GM21528 (cell line): ENCODE results near the gene DLAT.
"Not testable (repeated sequence)": the region's sequence is repeated elsewhere in the genome, so short reads cannot be mapped to it uniquely, and the experiment has no call there.

Source experiments
- ATAC-seq: cut with Tn5 transposase; IDR thresholded peaks from one replicate; pipeline ENCODE4 v1.9.1; 2021; ENCODE audit warnings: mild to moderate bottlenecking, moderate library complexity; ENCODE audit not compliant: unreplicated experiment, low FRiP score

DLAT gene

GRCh38 chr11:112024773-112025678, at the start of gene DLAT:
TSS of gene DLAT (plus strand) at chr11:112025408. CDS start at chr11:112025473, 65 bp downstream.
- peak; percentile 87 for ATAC-seq

- ATAC-seq = no peak
These were observed 49.0 kb upstream of the DLAT start for GRCh38 chr11:111976119-111976766.

- no peak for ATAC-seq
These were observed 48.5 kb upstream of the DLAT start for GRCh38 chr11:111976767-111977145.

GRCh38 chr11:111977146-111978027, 47.8 kb upstream of the DLAT start:
- ATAC-seq = no peak

- no peak for ATAC-seq
These were observed 47.0 kb upstream of the DLAT start for GRCh38 chr11:111978028-111978771.

- no peak for ATAC-seq
These were observed 45.1 kb upstream of the DLAT start for GRCh38 chr11:111980062-111980461.

- ATAC-seq = no peak
These were observed 43.9 kb upstream of the DLAT start for GRCh38 chr11:111981270-111981669.

- ATAC-seq = no peak
These were observed 43.2 kb upstream of the DLAT start for GRCh38 chr11:111982019-111982464.

GRCh38 chr11:111982541-111983186, 42.5 kb upstream of the DLAT start:
- ATAC-seq = no peak

GRCh38 chr11:111983187-111983986, 41.8 kb upstream of the DLAT start:
- ATAC-seq = no peak

GRCh38 chr11:111986589-111986988, 38.6 kb upstream of the DLAT start:
- no peak for ATAC-seq

- ATAC-seq = no peak
These were observed 34.8 kb upstream of the DLAT start for GRCh38 chr11:111990381-111990780.

- no peak for ATAC-seq
These were observed 32.9 kb upstream of the DLAT start for GRCh38 chr11:111992206-111992855.

GRCh38 chr11:111996129-111996528, 29.1 kb upstream of the DLAT start:
- ATAC-seq = no peak

- not testable (repeated sequence) for ATAC-seq
These were observed 28.5 kb upstream of the DLAT start for GRCh38 chr11:111996669-111997068.

- no peak for ATAC-seq
These were observed 26.1 kb upstream of the DLAT start for GRCh38 chr11:111999111-111999510.

GRCh38 chr11:112000703-112001102, 24.5 kb upstream of the DLAT start:
- ATAC-seq = no peak

GRCh38 chr11:112002491-112003216, 22.6 kb upstream of the DLAT start:
- no peak for ATAC-seq
